Stomach smooth muscle (tissue), 2 donors: ENCODE measurements around the gene LRRC49.

Source experiments
- H3K27ac ChIP-seq: one replicate; pipeline ENCODE4 v1.7.0; 2013; ENCODE audit warnings: mild to moderate bottlenecking, low read length, inconsistent platforms
- H3K27me3 ChIP-seq, 2 donors: one replicate each; pipeline ENCODE4 v1.7.0; 2013; ENCODE audit warnings: low read length in 2 of 2; ENCODE audit not compliant: insufficient read depth in 2 of 2, control insufficient read depth in 1 of 2
- H3K36me3 ChIP-seq, 2 donors: one replicate each; pipeline ENCODE4 v1.7.0; 2013; ENCODE audit warnings: low read length in 2 of 2; ENCODE audit not compliant: control insufficient read depth in 2 of 2, insufficient read depth in 2 of 2
- H3K4me1 ChIP-seq: one replicate; pipeline ENCODE4 v1.7.0; 2013; ENCODE audit warnings: low read length; ENCODE audit not compliant: control insufficient read depth, insufficient read depth
- H3K4me3 ChIP-seq, 2 donors: one replicate each; pipeline ENCODE4 v1.7.0; 2013; ENCODE audit warnings: low read length in 2 of 2
- H3K9ac ChIP-seq, 2 donors: one replicate each; pipeline ENCODE4 v1.7.0; 2013; ENCODE audit warnings: low read length in 2 of 2, mild to moderate bottlenecking in 1 of 2
- H3K9me3 ChIP-seq, 2 donors: one replicate each; pipeline ENCODE4 v1.7.0; 2013; ENCODE audit warnings: low read length in 2 of 2; ENCODE audit not compliant: control insufficient read depth in 2 of 2
- donor health status: healthy.
- donor health status: Pancreatic carcinoma.

The LRRC49 gene

DNA sequence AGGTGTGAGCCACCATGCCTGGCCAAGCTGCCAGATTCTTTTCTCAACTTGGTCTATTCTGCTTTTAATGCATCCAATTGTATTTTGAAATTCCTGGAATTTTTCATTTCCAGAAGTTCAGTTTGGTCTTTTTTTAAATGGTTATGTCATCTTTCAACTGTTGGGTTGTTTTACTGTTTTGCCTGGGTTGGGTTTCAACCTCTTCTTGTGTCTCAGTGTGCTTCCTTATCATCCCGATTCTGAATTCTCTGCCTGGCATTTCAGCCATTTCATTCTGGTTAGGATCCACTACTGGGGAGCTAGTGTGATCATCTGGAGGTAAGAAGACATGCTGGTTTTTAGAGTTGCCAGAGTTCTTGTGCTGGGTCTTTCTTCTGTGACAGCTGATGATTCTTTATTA is 61.5 kb downstream of the LRRC49 start:
- Histone ChIP-seq H3K4me1 (no peaks in the 10 kb centered on the region), H3K27ac (no peak overlapping the region), H3K36me3 (peaks cover 0 to 2% of the 10 kb centered on the region in 2 donors), H3K9me3 (no peaks in the 10 kb centered on the region), H3K4me3 (no peak overlapping the region), H3K9ac (no peak overlapping the region), H3K27me3 (no peaks in the 10 kb centered on the region)

DNA sequence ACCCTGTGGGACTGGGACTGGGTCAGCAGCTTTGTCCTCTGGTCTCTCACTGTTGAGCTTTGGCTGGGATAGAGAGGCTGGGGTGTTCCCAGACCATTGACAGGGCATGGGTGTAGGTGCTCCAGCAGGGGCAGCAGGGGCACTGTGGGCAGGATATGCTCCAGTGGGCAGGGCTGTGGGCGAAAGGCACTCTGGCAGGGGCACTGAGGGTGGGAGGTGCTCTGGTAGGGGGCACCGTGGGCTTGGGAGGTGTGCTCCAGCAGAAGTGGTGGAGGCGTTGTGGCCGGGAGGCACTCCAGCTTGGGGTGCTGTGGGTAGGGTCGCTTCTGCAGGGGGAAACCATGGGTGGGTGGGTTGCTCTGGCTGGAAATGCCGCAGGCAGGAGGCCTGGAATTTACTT is 62.1 kb downstream of the LRRC49 start:
- H3K4me1 ChIP-seq: no peaks in the 10 kb centered on the region
- no peak overlapping the region for H3K4me3 ChIP-seq
- no peaks in the 10 kb centered on the region for H3K27me3 ChIP-seq
- H3K9me3 ChIP-seq: no peaks in the 10 kb centered on the region
- H3K27ac ChIP-seq: no peak overlapping the region
- H3K36me3 ChIP-seq: peaks cover 0 to 2% of the 10 kb centered on the region in 2 donors
- H3K9ac ChIP-seq: no peak overlapping the region

DNA sequence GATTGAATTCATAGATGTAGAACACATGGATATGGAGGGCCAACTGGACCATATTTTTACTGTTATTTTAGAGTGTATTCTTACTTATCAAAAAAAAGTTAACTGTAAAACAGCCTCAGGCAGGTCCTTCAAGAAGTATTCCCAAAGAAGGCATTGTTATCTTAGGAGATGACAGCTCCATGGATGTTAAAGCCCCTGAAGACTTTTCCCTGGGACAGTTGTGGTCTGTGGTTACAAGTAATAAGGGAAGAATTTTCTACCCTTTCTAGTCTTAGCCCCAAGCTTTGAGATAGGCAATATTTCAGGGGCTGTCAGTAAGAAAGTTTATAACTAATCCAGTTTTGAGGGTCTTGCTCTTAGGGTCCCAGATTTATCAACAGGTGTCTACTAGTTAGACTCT is 62.5 kb downstream of the LRRC49 start:
- Histone ChIP-seq H3K9me3 (no peaks in the 10 kb centered on the region), H3K4me3 (no peak overlapping the region), H3K4me1 (no peaks in the 10 kb centered on the region), H3K9ac (no peak overlapping the region), H3K27me3 (no peaks in the 10 kb centered on the region), H3K27ac (no peak overlapping the region), H3K36me3 (no peaks in the 10 kb centered on the region)

DNA sequence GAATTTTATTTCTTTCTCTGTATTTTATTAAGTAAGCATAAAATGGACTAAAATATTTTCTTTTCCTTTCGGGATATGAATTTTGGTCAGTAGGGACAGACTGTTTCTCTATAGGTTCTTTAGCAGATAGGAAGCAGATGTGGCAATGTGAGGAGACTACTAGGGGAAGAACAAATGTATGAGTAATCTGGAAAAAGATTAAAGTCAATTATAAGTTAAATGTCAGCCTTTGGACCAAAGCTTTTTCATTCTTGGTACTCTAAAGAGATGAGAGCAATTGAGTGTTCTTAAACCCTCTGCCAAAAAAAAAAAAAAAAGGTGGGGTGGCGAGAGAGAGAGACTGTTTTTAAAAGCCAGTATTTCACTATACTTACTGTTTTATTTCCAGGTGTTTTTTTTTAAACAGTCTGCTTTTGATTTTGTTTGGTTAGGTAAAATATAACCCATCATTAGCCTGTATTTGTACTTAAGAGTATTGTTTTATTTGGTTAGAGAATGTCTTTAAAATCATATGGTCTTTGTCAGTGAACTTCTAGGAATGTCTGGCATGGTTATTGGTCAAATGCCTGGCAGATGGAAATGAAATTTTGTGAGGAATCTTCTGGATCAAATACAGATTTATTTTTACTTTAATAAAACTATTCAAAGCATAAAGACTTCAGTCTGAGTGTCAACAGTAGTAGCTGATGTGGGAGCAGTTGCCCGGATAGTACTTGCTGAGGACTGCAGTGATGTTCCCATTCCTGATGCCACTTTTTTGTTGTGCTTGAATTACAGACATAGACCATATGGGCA is 63.8 kb downstream of the LRRC49 start:
- no peaks in the 10 kb centered on the region for H3K4me1 ChIP-seq
- no peak overlapping the region for H3K9ac ChIP-seq
- H3K4me3 ChIP-seq: no peak overlapping the region
- no peaks in the 10 kb centered on the region for H3K36me3 ChIP-seq
- H3K9me3 ChIP-seq: no peaks in the 10 kb centered on the region
- no peaks in the 10 kb centered on the region for H3K27me3 ChIP-seq
- no peak overlapping the region for H3K27ac ChIP-seq

DNA sequence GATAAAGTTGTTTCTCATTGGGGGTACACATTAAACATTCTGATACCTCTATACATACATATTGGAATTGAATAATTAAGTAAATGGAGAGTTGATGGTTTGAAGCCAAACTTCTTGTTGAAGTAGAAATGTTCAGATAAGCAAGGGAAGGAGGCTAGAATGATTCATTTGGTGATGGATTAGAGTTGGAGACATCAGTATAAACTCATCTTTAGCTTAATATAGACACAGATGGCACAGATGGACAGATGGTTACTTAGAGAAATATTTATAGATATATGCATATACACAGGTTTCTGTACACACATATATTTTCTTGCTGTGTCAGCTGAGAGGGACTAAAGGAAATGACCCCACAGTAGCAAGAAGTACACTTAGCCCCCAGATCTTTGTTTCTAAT is 69.5 kb downstream of the LRRC49 start:
- Histone ChIP-seq H3K27me3 (no peaks in the 10 kb centered on the region), H3K36me3 (no peaks in the 10 kb centered on the region), H3K27ac (no peak overlapping the region), H3K4me3 (no peak overlapping the region), H3K9me3 (no peaks in the 10 kb centered on the region), H3K4me1 (no peaks in the 10 kb centered on the region), H3K9ac (no peak overlapping the region)

DNA sequence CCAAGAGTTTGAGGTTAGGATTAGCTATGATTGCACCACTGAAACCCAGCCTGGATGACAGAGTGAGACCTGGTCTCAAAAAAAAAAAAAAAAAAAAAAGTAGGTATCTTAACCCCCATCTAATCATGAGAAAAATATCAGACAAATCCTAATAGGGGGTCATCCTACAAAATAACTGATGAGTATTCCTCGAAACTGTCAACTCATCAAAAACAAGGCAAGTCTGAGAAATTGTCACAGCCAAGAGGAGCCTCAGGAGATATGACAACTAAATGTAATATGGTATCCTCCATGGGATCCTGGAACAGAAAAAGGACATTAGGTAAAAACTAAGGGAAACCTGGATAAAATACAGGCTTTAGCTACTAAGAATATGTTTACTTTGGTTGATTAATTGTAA is 70.6 kb downstream of the LRRC49 start:
- no peaks in the 10 kb centered on the region for H3K36me3 ChIP-seq
- H3K4me3 ChIP-seq: no peak overlapping the region
- no peak overlapping the region for H3K27ac ChIP-seq
- H3K4me1 ChIP-seq: no peaks in the 10 kb centered on the region
- no peaks in the 10 kb centered on the region for H3K9me3 ChIP-seq
- H3K9ac ChIP-seq: no peak overlapping the region
- no peaks in the 10 kb centered on the region for H3K27me3 ChIP-seq

DNA sequence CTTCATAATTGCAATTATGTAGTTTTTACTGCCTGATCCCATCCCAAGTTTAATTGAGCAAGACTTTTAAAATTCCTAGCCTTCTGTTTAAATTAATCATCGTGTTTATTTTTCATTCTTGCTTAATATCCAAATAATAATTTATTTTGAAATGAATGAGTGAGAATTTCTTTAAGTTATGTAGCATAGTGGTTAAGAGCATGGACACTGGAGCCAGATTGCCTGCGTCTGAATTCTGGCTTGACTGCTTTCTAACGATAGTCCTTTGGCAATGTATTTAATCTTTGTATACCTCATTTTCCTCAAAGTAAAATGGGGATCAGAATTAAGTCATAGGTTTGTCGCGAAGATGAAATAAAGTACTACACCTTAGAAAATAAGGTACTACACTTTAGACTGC is 71.4 kb downstream of the LRRC49 start:
- Histone ChIP-seq H3K27ac (no peak overlapping the region), H3K36me3 (no peaks in the 10 kb centered on the region), H3K27me3 (no peaks in the 10 kb centered on the region), H3K9ac (no peak overlapping the region), H3K4me1 (no peaks in the 10 kb centered on the region), H3K4me3 (no peak overlapping the region), H3K9me3 (no peaks in the 10 kb centered on the region)

DNA sequence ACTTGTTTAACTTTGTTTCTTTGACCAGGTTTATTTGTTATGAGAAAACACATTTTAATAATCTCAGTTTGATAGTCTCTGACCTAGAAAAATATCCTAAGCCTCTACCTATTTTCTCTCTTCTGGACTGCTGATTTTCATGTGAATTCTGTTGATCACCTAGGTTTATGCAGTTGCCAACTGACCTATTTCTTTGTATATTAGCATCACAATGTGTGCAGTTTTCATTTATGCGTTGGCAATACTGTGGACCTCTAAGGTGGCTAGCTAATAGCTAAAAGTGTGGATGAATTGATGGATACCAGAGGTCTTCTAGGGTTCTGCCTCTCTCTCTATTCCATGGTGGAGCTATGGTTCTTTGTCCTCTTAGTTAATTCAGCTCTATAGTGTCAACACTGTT is 72.1 kb downstream of the LRRC49 start:
- Histone ChIP-seq H3K4me3 (no peak overlapping the region), H3K36me3 (no peaks in the 10 kb centered on the region), H3K4me1 (no peaks in the 10 kb centered on the region), H3K27me3 (no peaks in the 10 kb centered on the region), H3K9ac (no peak overlapping the region), H3K27ac (no peak overlapping the region), H3K9me3 (no peaks in the 10 kb centered on the region)

DNA sequence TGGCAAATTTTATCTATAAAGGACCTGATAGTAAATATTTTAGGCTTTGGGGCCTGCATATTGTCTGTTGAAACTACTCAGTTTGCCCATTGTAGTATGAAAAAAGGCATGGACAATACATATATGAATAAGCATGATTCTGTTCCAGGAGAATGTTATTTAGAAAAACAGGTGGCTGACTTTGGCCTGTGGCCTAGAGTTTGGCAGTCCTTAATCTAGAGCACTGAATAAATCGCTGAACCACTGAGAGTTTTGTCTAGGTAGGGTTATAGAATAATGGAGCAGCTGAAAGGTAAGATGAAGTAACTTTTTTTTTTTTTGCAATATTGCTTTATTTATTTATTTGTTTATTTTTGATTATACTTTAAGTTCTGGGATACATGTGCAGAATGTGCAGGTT is 75.0 kb downstream of the LRRC49 start:
- H3K4me3 ChIP-seq: no peak overlapping the region
- no peak overlapping the region for H3K27ac ChIP-seq
- no peaks in the 10 kb centered on the region for H3K27me3 ChIP-seq
- H3K4me1 ChIP-seq: no peaks in the 10 kb centered on the region
- H3K36me3 ChIP-seq: no peaks in the 10 kb centered on the region
- no peaks in the 10 kb centered on the region for H3K9me3 ChIP-seq
- no peak overlapping the region for H3K9ac ChIP-seq

DNA sequence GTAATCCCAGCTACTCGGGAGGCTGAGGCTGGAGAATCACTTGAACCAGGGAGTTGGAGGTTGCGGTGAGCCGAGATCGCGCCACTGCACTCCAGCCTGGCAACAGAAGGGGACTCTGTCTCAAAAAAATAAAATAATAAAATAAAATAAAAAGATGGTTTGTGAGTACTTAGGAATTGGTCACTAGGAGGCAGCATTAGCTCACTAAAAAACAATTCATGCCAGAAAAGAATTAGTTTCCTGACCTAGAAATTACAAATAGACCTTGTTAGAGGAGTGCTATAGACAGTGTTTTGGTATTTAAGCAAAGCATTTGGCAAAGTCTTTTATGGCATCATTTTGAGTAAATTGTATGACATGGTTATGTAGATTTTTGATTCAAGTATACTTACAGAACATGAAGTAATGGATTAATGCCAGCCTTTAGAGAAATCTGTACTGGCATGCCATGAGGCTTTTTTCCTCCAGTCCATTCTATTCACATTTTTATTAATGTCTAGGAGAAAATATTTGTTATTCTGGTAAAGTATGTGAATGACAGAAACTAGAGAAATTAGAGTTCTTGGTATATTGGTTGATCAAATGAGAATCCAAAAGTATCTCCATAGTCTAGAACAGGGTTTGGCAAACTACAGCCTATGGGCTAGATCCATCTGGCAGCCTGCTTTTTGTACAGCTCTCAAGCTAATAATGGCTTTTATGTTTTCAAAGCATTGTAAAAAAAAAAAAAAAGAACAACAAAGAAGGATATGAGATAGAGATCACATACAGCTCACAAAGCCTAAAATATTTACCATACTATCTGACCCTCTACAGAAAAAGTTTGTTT is 81.6 kb downstream of the LRRC49 start:
- Histone ChIP-seq H3K4me3 (no peak overlapping the region), H3K4me1 (no peaks in the 10 kb centered on the region)

DNA sequence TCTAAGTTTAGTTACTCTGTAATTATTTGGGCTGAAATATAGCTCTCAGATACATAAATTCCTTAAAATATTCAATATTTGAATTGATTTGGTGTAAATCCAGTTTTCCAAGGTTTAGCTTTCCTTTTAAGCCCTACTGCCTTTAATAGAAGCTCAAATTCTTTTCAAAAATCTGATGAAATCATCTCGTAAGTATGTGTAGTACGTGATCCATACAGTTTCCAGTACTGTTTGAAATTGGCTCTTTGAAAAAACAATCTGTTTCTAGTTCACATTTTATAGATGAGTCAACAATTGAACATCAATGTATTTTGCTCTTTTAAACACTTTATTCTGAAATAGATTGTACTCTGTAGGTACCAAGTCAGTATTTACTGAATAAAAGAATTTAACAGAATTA is 84.2 kb downstream of the LRRC49 start:
- no peaks in the 10 kb centered on the region for H3K27me3 ChIP-seq
- no peak overlapping the region for H3K4me3 ChIP-seq
- peaks cover 0 to 6% of the 10 kb centered on the region in 2 donors for H3K9me3 ChIP-seq
- no peak overlapping the region for H3K9ac ChIP-seq
- no peaks in the 10 kb centered on the region for H3K4me1 ChIP-seq
- H3K36me3 ChIP-seq: no peaks in the 10 kb centered on the region
- H3K27ac ChIP-seq: no peak overlapping the region

More for the DNA sequence above, 81.6 kb downstream of the LRRC49 start:
- H3K36me3 ChIP-seq: no peaks in the 10 kb centered on the region
- H3K27ac ChIP-seq: no peak overlapping the region
- H3K9ac ChIP-seq: no peak overlapping the region
- no peaks in the 10 kb centered on the region for H3K27me3 ChIP-seq
- H3K9me3 ChIP-seq: peaks cover 0 to 6% of the 10 kb centered on the region in 2 donors
